GM12801 (cell line): ENCODE results near the gene IFNG-AS1.

ENCODE experiments used
- TF ChIP-seq, protein P1 (sequence below): IDR thresholded peaks from one replicate; pipeline ENCODE4 v1.5.1; 2011; ENCODE audit warnings: control low read depth; ENCODE audit not compliant: insufficient read length; ENCODE audit errors: extremely low read depth

IFNG-AS1 gene

DNA sequence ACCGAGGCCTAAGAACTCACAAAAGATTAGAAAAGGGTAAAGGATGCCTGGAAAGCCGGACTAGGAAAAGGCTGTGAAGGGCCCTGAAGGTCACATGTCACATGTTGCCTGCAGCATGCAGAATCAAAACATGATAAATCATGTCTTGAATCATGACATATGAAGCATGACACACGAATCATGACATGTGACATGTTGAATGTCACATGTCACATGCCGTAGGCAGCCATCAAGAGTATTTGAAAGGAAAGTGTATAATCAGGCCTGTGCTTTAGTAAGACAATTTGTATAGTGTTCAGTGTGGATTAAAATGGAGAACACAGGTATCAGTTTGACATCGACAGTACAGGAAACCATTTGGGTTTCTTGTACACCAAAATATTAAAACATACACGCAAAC is 30.8 kb downstream of the IFNG-AS1 start:
- TF ChIP-seq, protein P1, sequence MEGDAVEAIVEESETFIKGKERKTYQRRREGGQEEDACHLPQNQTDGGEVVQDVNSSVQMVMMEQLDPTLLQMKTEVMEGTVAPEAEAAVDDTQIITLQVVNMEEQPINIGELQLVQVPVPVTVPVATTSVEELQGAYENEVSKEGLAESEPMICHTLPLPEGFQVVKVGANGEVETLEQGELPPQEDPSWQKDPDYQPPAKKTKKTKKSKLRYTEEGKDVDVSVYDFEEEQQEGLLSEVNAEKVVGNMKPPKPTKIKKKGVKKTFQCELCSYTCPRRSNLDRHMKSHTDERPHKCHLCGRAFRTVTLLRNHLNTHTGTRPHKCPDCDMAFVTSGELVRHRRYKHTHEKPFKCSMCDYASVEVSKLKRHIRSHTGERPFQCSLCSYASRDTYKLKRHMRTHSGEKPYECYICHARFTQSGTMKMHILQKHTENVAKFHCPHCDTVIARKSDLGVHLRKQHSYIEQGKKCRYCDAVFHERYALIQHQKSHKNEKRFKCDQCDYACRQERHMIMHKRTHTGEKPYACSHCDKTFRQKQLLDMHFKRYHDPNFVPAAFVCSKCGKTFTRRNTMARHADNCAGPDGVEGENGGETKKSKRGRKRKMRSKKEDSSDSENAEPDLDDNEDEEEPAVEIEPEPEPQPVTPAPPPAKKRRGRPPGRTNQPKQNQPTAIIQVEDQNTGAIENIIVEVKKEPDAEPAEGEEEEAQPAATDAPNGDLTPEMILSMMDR, result no peak

DNA sequence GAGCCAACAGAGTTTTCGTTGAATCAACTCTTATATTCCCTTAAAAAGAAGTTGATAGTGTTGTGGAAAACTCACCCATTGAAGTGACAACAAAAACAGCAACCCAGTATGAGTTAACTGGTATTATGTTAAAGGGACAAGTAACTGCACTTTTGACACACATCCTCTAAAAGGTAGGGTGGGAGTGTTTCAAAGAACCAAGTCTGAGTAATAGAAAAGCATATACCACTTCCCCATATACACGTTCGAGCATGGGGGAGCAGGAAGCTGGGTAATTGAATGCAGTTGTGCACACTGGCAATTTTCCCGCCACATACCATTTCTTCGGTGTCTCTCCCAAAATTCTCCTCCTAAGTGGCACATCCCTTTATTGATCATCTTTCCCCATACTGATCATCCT is 31.5 kb downstream of the IFNG-AS1 start:
- TF ChIP-seq, protein P1, result no peak

DNA sequence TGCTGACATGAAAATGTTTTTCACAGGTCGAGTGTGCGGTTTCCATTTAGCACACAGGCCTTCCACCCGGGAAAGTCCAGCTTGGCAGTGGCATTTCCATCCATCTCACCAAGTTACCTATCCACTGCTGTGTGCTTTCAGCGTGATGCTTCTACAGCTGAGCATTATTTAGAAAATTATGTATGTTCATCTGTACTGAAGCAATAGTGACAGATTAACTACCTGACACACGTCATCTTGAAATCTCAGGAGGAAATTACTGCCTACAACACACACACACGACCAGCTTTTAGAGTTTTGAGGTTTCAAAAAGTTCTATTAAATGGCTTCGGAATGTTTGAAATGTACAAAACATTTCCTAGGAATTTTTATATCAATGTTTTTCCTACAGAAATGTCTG is 39.4 kb downstream of the IFNG-AS1 start:
- TF ChIP-seq, protein P1, result no peak

DNA sequence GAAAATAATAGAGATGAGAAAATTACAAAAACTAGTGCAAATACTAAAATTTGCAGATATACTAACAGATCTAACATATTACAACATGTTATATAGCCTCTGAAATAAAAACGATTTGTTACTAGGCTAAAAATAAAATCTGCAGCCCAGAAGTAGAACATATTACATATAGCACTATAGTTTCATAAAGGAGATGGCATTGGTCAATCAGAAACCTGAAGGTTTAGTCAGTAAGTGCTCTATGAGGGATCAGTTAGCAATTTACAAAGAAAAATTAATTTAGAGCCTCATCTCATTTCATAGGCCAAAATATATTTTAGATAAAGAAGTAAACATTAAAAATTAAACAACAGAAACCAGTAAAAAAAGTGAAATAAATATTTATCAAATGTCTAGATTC is 41.0 kb downstream of the IFNG-AS1 start:
- TF ChIP-seq, protein P1, result no peak

DNA sequence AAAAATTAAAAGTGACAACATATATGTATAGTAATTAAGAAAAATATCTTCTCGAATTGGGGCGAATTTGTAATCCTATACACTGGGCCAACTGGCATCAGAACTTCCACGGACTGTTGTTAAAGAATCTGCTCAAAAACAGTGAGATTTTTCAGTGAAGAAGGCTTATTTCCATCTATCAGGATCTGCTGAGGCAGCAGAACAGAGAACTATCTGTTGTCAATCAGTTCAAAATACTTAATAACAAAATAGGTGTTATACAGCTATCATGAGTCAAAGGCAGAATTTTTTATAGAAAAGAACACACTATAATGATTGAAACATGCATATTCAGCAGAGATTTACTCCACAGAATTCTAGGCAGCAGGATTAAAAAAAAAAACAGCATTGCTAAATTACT is 41.9 kb downstream of the IFNG-AS1 start:
- TF ChIP-seq, protein P1, result no peak

DNA sequence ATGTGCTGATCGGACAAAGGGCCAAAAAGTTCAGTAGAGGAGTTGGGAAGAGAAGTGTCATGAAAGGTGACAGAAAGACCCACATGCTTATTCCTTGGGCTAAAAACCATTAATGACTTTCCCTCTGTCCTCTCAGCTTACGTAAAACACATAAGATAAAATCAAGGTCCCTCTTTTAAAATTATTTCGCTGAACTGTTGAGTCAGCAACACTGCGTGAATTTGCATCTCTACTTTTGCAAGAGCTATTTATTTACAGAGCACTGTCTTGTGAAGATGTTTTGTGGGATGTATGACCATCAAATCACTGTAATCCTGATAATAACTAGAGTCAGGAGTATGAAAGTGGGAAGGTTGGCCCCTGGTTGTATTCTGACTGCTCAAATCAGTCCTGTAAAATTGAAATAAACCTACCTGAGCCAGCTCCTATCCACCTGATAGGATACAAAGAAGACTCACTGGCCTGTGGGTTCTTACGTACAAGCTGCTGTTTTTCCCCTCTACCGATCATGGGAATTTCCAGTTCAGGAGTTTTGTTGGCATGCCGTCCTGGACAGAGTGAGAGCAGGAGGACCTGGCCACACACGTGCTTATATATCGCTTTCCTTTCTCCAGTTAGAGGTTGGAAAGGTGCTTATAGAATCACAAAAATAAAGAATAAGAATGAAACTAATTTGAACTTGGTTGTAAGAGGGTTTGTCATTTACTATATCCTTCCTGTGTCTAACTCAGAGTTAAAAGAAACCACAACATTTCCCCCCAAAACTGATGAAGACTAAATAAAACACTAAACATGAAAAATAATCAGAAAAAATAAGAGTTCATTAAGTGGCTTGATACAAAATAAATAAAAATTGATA is 42.9 kb downstream of the IFNG-AS1 start:
- TF ChIP-seq, protein P1, result no peak

DNA sequence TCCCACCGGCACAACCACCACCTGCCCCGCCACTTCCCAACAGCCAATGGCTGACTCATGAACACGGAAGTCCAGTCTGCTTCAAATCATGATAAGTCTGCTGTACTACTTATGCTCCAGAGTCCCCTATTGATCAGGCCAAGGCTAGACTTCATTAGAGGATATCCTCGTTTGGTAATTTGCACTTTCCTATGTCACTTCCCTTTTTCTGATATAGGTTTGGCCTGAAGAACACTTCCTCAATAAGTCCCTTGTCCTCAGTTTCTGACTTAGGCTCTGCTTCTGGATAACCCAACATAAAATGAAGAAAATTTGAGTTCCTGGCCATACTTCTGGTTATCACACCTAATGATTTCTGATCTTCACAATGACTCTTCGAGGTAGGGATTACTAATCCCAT is 45.3 kb downstream of the IFNG-AS1 start:
- TF ChIP-seq, protein P1, result no peak
